SKM-1 treated with dmso at 0.1 percent for 144 hours (cell line): Measurements from ENCODE around the gene PI4K2B.
"Not testable (repeated sequence)": the region's sequence is repeated elsewhere in the genome, so short reads cannot be mapped to it uniquely, and the experiment has no call there.

Experiments
- DNase-seq: peaks from one replicate; lab custom pipeline; 2025; ENCODE audit not compliant: unreplicated experiment; lab: John Stamatoyannopoulos, UW

Gene PI4K2B

GRCh38 chr4:25303578-25303977, 69.7 kb downstream of the PI4K2B start:
- DNase-seq: no peak

- no peak for DNase-seq
Observed at GRCh38 chr4:25306518-25307057, 72.8 kb downstream of the PI4K2B start.

GRCh38 chr4:25307596-25307995, 73.8 kb downstream of the PI4K2B start:
- DNase-seq: no peak

GRCh38 chr4:25308306-25308705, 74.5 kb downstream of the PI4K2B start:
- DNase-seq: peak; percentile 27

- no peak for DNase-seq
Observed at GRCh38 chr4:25308761-25309160, 74.9 kb downstream of the PI4K2B start.

GRCh38 chr4:25310066-25310802, 76.4 kb downstream of the PI4K2B start:
- DNase-seq: peak; percentile 32

GRCh38 chr4:25310803-25311166, 77.0 kb downstream of the PI4K2B start:
- no peak for DNase-seq

GRCh38 chr4:25312496-25313200, 78.8 kb downstream of the PI4K2B start, which contains the start of gene ZCCHC4:
Gene ZCCHC4 (plus strand): TSS chr4:25312774. CDS start chr4:25312810, 36 bp downstream.
- peak; percentile 62 for DNase-seq

- DNase-seq: no peak
Observed at GRCh38 chr4:25313201-25313895, 79.5 kb downstream of the PI4K2B start.

- DNase-seq: no peak
Observed at GRCh38 chr4:25320336-25320735, 86.5 kb downstream of the PI4K2B start.

GRCh38 chr4:25320773-25321172, 86.9 kb downstream of the PI4K2B start:
- peak; percentile 87 for DNase-seq

- DNase-seq: no peak
Observed at GRCh38 chr4:25321703-25322102, 87.9 kb downstream of the PI4K2B start.

GRCh38 chr4:25328463-25328862, 94.6 kb downstream of the PI4K2B start:
- not testable (repeated sequence) for DNase-seq
